Panc1 (cell line): Measurements from ENCODE around the gene AMIGO1.

Experiments
- CTCF ChIP-seq: fragments of 450-650 bp; IDR thresholded peaks from 2 replicates; pipeline ENCODE4 v1.5.1; 2017; ENCODE audit warnings: mild to moderate bottlenecking
- POLR2AphosphoS5 ChIP-seq: IDR thresholded peaks from 2 replicates; pipeline ENCODE4 v1.6.1; 2012; ENCODE audit warnings: mild to moderate bottlenecking, low read depth, low read length, moderate library complexity

- TF ChIP-seq CTCF = no peak
- TF ChIP-seq POLR2AphosphoS5 = no peak
These were observed 10.4 kb downstream of the AMIGO1 start for GRCh38 chr1:109499081-109499480.
